GM18502 (cell line): ENCODE measurements around the gene FFAR1.
"Not testable (repeated sequence)": the region's sequence is repeated elsewhere in the genome, so short reads cannot be mapped to it uniquely, and the experiment has no call there.

ENCODE experiments used
- ATAC-seq: cut with Tn5 transposase; IDR thresholded peaks from one replicate; pipeline ENCODE4 v1.9.1; 2021; ENCODE audit warnings: mild to moderate bottlenecking; ENCODE audit not compliant: unreplicated experiment, poor library complexity

FFAR1 gene

DNA sequence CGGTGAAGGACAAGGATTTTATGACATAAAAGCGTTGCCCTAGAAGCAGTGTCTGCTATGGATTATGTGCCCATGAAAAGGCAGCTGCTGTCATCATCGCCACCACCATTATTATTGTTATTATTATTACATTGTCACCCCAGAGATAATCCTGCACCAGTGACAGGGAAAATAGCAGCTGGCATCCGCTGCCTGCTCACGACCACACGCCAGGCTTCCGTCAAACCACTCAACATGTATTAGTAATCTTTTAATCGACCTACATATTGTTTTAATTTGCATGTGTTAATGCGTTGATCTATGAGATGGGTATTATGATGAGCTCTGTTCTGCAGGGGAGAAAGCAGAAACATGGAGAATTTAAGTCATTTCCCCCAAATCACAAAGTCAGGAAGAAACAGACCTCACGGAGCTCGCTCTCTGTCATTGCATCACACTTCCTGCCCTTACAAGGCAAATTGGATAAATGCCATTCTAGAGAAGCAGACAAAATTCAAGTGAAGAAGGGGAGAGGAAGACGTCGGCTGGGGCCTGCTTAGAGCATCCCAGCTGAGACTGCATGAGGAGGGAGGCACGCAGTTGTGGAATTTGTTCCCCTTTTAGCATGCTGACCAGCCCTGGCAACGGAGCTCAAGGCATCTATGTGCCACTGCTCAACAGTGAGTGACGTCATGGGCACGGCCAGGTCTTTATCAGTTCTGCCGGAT lies 10.3 kb downstream of the FFAR1 start, which contains the start of gene FFAR3:
Gene FFAR3, plus strand, starts transcription at position 594 of the 707 bp plus-strand sequence. CDS start 431 bp downstream, outside the sequence.
- no peak for ATAC-seq

DNA sequence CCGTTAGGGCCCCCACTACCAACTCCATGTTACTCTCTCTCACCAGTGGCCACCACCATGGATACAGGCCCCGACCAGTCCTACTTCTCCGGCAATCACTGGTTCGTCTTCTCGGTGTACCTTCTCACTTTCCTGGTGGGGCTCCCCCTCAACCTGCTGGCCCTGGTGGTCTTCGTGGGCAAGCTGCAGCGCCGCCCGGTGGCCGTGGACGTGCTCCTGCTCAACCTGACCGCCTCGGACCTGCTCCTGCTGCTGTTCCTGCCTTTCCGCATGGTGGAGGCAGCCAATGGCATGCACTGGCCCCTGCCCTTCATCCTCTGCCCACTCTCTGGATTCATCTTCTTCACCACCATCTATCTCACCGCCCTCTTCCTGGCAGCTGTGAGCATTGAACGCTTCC lies 11.1 kb downstream of the FFAR1 start:
- ATAC-seq: not testable (repeated sequence)

DNA sequence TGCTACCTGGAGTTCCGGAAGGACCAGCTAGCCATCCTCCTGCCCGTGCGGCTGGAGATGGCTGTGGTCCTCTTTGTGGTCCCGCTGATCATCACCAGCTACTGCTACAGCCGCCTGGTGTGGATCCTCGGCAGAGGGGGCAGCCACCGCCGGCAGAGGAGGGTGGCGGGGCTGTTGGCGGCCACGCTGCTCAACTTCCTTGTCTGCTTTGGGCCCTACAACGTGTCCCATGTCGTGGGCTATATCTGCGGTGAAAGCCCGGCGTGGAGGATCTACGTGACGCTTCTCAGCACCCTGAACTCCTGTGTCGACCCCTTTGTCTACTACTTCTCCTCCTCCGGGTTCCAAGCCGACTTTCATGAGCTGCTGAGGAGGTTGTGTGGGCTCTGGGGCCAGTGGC lies 11.7 kb downstream of the FFAR1 start:
- not testable (repeated sequence) for ATAC-seq

- not testable (repeated sequence) for ATAC-seq
Measured at GRCh38 chr19:35360081-35360480, 12.4 kb downstream of the FFAR1 start.

DNA sequence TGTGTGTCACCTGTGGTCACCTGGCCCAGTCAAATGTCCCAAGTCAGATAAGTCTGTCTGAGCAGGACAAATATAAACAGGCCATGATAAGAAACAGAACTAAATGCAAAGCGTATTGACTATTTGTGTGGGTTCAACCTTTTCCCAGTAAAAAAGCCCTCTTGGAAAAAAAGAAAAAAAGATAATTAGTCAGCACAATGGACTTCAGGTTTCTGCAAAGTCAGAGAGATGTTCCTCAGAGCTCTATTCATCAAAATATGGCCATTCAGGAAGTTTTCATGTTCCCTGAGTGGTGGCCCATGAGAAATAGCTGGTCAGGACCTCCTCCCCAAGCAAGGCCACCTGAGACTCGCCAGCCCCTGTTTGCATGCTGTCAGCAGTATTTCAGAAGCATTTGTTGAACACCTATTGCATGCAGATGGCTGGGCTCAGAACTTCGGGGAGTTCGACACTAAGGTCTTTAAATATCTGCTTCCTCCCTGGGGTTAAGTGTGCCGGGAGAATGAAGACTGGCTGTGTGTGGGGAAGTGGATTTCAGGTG lies 13.2 kb downstream of the FFAR1 start:
- no peak for ATAC-seq

GRCh38 chr19:35362261-35363000 lies 14.7 kb downstream of the FFAR1 start:
- no peak for ATAC-seq

DNA sequence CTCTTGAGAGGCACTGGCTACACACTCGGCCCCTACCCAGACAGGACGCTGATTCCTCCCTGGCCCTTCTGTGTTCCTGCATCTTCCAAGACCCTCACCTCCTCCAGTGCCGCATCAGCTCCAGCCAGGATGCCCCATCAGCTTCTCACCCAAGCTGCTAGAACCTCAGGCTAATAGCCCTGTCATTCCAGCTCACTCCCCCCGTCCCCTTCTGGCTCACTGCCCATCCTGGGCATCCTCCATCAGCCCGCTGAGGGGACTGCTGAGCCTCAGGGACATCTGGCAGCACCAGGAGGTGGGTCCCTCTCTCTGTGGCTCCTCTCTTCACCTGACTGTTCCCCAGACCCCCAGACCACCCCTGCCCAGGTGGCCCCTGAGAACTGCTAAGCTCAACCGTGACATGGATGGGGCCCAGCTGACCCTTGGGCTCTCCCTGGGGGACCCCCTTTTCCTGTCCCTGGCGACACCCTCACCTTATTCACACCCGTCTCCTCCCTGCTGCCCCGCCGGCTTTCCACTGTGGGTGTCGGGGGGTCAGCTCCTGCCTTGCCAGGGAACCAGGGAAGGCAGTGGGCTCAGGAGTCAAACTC lies 15.4 kb downstream of the FFAR1 start:
- ATAC-seq: no peak

- ATAC-seq: no peak
Measured at GRCh38 chr19:35363711-35364425, 16.2 kb downstream of the FFAR1 start.

DNA sequence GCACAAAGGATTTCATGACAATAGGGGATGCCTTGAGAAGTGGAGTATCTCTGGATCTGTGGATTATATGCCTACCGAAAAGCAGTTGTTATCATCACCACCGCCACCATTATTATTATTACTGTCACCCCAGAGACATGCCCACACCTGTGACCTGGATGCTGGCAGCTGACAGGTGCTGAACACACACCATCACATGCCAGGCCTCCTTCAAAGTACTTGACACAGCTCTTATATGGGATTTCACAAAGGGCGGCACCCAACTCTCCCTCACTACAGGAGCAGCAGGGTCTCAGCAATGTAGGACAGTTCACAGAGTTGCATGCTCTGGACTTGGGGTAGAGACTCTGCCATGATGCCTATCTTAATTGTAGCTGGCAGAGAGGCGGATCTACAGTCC lies 17.6 kb downstream of the FFAR1 start:
- ATAC-seq: no peak

- no peak for ATAC-seq
Measured at GRCh38 chr19:35368378-35368777, 20.7 kb downstream of the FFAR1 start.

GRCh38 chr19:35369522-35369921 lies 21.8 kb downstream of the FFAR1 start:
- ATAC-seq: no peak

DNA sequence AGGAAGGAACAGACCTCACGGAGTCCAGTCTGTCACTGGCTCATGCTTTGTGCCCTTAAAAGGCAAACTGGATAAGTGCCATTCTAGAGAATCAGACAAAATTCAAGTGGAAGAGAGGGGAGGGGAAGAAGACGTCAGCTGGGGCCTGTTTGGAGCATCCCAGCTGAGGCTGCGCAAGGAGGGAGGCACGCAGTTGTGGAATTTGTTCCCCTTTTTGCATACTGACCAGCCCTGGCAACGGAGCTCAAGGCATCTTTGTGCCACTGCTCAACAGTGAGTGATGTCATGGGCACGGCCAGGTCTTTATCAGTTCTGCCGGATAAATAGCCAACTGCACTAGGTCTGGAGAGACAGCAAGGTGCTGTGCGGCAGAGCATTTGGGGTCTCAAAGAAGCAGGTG lies 23.0 kb downstream of the FFAR1 start, which contains the start of gene GPR42:
Gene GPR42, plus strand, starts transcription at position 347 of the 400 bp plus-strand sequence. CDS start 292 bp downstream, outside the sequence.
- ATAC-seq: no peak

GRCh38 chr19:35373492-35373891 lies 25.8 kb downstream of the FFAR1 start:
- no peak for ATAC-seq

- ATAC-seq: not testable (repeated sequence)
Measured at GRCh38 chr19:35374031-35374430, 26.3 kb downstream of the FFAR1 start.

- ATAC-seq: no peak
Measured at GRCh38 chr19:35375505-35376307, 28.0 kb downstream of the FFAR1 start.

DNA sequence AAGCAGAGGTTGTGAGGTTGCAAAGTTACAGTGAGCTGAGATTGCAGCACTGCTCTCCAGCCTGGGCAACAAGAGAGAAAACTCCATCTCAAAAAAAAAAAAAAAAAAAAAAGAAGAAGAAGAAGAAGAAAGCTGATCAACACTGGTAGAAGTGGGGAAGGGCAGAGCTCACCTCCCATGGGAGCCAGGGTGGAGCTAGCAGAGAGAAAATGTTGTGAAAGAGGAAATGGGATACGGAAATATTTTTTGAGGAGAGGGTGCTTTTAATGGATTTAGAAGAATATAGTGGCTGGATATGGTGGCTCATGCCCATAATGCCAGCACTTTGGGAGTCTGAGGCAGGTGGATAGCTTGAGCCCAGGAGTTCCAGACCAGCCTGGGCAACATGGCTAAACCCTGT lies 30.0 kb downstream of the FFAR1 start:
- no peak for ATAC-seq

- ATAC-seq: no peak
Measured at GRCh38 chr19:35378356-35378755, 30.7 kb downstream of the FFAR1 start.

GRCh38 chr19:35379545-35379944 lies 31.8 kb downstream of the FFAR1 start:
- ATAC-seq: not testable (repeated sequence)

DNA sequence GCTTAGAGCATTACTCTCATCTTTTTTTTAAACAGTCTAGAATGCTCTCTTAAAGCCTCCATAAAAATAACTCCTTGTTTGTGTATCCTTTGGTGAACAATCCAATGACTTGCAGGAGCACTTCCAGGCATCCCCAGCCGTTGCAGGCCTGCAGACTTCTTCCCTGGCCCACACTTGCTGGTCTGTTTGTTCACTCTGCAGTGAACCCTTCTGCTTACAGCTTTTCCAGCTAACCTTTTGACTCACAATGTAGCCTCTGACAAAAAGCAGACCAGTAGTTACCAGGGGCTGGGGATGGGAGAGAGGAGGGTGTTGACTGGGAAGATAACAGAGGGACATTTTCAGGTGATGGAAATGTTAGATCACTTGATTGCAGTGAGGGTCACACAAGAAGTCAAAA lies 32.3 kb downstream of the FFAR1 start:
- ATAC-seq: no peak
